Measurements from ENCODE around the gene PROX1.

PROX1 gene

GRCh38 chr1:214018386-214019268 is 30.9 kb downstream of the PROX1 start:
- in situ Hi-C loops (cut with MboI; ENCODE audit: low sequenced_read_pairs): no loop called here

DNA sequence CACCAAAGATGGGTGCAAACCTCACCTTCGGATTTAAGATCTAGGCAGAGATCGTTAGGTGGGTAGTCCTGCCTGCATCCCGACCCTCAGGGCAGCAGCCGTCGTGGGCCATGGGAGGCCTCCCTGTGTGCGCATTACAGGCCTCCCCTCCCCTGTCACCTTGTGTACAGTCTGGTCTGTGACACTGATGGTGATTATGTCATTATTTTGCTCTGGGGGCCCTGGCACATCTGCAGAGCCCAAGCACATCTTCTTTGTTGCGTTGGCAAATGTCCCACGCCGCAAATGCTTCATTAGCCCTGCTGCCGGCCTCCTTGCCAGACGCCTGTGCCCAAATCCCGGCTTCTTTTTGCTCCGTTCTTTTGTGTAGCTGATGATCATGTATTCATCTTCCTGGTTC is 31.7 kb downstream of the PROX1 start:
- in situ Hi-C loops (cut with MboI; ENCODE audit: low sequenced_read_pairs): no loop called here

DNA sequence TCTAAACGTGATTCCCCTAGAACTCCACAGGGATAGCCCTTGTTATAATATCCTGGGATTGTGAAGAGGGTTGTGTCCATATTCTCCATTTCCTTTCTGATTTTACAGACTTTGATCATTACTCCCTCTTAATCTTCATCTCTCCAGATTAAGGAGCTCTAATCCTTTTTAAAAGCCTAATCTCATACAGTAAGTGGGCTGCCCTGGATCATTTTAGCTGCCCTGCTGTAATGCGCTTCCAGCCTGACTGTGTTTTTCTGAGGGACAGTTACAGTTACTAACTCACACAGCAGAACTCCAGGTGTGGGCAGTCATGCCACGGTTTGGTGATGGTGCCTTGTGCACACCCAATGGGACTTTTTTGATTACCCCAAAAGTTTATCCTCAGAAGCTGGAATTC is 33.5 kb downstream of the PROX1 start:
- in situ Hi-C loops (cut with MboI; ENCODE audit: low sequenced_read_pairs): no loop called here

DNA sequence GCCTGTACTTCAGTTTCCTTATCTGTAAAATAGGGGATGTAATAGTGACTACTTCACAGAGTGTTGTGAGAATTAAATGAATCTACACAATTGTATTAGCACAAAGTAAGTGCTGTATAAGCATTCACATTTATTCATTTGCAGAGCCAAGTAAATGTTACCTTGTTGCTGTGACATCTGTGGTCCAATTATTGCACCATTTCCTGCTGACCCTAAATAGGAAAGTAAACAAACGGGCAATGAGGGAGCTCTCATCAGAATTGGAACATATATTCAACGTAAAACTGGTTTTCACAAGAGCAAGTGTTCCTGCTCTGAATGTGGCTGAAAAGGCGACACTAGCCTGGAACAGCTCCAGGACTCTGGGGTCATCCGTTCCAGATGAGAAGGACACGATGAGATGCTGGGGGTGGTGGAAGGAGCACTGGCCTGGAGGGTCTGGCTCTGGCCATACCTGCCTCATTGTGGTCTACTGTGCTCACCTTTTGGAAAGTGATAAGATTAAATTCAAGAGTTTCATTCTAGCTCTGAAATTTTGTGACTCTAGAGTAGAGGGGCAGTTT is 34.5 kb downstream of the PROX1 start:
- in situ Hi-C loops (cut with MboI; ENCODE audit: low sequenced_read_pairs): no loop called here

- in situ Hi-C loops (cut with MboI; ENCODE audit: low sequenced_read_pairs): no loop called here
Observed at GRCh38 chr1:214022810-214023425, 35.1 kb downstream of the PROX1 start.

- in situ Hi-C loops (cut with MboI; ENCODE audit: low sequenced_read_pairs): no loop called here
Observed at GRCh38 chr1:214026985-214027384, 39.2 kb downstream of the PROX1 start.

DNA sequence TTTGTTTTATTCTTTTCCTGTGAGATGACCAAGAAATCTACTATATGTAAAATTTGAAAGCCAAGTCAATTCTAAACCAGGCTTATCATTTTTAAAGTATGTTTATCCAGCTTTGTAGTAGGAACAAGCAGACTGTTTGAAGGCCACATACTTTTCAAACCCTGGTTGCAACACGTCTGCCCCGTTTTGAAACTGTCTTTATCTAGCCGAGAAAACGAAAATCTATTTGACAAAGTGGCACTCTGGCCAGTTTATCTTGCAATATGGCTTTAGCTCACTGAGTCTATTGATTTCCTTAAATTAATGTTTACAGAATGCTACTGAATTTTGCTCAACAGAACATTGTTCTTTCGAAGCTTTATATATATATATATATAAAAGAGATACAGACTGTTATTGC is 39.7 kb downstream of the PROX1 start:
- in situ Hi-C loops (cut with MboI; ENCODE audit: low sequenced_read_pairs): no loop called here

DNA sequence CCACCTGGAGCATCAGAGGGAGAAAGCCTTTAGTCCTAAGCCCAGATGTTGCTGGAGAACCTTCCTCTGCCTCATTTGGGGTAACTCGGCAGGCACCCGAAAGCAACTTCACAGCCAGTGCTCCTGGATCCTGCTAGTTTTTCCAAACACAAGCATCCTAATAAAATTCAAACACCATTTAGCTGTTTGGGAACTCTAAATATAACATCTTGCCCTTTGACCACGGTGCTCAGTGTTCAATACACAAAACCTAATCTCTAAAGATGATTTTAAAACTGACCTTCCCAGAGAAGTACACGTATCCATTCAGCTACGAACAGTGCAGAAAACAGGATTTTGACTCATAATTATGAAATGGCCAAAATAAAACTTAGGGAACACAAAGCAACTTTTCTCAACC is 40.3 kb downstream of the PROX1 start:
- in situ Hi-C loops (cut with MboI; ENCODE audit: low sequenced_read_pairs): no loop called here

DNA sequence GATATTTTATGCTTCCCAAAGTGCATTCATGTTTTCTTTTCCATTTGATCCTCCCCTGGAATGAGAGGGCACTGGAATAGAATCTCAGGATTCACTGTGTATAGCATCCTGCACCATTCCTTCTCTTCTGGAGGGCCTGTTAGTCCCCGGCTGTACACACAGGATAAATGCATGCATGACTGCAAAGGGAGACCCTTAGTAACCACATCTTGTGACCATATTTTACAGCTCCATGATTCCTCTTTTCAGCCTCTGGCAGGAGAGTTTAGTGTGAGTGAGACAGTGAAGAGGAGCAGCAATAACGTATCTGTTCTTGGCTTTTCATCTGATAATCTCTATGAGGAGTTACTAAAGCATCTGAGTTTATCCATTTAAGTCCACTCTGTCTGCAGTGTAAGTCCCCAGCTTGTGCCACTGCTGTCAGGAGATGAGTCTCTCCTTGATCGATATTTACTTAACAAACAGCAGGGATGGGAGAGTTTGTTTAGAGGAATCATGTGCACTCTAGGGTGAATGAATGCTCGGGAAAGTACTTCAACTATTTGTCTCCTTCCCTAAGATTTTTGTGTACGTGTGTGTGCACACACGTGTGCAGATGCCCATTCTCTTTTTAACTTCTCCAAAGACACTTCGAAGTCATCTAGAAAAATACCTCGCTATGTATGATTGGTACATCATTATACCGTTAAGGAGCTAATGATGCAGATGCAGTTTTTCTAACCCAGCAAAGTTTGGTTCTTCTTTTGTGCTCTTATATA is 41.1 kb downstream of the PROX1 start:
- in situ Hi-C loops (cut with MboI; ENCODE audit: low sequenced_read_pairs): no loop called here

- in situ Hi-C loops (cut with MboI; ENCODE audit: low sequenced_read_pairs): no loop called here
Observed at GRCh38 chr1:214029796-214030195, 42.0 kb downstream of the PROX1 start.

- in situ Hi-C loops (cut with MboI; ENCODE audit: low sequenced_read_pairs): no loop called here
Observed at GRCh38 chr1:214031267-214031650, 43.5 kb downstream of the PROX1 start.

- in situ Hi-C loops (cut with MboI; ENCODE audit: low sequenced_read_pairs): no loop called here
Observed at GRCh38 chr1:214037468-214037867, 49.7 kb downstream of the PROX1 start.

DNA sequence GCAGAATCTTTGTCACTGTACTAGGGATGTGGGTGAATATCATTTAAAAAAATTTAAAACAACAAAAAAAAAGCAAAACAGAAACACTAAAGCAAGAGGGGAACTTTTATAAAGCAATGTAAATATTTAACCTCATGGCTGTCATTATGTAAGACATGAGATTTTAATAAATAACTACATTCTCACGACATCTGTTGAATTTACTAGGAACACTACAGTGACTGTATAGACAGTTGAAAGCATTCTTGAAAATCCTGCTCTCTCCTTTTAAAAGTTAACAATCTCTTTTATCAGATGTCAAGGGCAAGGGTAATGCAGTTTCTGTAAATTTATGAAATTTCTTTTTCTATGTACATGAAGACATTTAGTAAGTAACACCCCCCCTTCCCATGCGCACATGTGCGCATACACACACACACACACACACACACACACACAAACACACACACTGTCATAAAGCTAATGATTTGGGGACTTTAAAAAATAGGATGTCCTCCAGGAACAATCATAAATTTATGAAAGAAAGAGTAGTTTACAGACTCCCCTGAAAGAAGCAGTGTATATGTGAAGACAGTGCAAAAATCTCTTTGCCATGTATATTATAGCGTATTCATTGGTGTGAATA is 51.7 kb downstream of the PROX1 start:
- in situ Hi-C loops (cut with MboI; ENCODE audit: low sequenced_read_pairs): no loop called here

- in situ Hi-C loops (cut with MboI; ENCODE audit: low sequenced_read_pairs): no loop called here
Observed at GRCh38 chr1:214043167-214043566, 55.4 kb downstream of the PROX1 start.

DNA sequence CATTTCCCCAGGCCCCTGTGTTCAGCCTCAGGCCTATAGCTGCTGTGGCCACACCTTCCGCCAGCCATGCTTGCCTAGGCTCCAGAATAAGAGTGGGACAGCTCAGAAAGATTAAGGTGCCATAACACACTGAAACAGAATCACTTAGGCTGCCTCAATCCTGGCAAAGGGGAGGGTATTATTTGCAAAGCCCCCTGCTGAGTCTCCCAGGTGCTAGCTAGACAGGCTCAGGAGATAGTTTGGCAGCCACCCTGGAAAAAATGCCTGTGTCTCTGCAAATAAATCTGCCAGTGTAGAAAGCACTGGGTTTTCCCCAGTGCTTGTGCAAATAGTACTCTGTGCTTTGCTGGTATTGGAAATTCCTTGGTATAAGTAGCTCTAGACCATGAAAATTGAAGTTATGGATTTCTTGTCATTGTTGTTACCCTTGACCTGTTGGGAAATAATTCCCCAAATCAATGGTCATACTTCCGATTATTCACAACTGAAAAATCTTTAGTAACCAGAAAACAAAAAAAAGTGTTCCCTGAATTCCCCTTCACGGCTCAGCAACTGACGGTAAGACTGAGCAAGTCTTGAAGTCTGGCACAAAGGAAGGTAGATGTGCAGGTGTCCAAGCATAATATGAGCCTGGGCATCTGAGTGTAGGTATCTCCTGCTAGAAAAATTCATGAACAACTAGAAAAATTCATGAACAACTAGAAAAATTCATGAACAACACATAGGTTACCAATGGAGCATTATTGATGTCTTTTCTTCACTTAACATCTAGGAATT is 56.9 kb downstream of the PROX1 start:
- in situ Hi-C loops (cut with MboI; ENCODE audit: low sequenced_read_pairs): no loop called here

DNA sequence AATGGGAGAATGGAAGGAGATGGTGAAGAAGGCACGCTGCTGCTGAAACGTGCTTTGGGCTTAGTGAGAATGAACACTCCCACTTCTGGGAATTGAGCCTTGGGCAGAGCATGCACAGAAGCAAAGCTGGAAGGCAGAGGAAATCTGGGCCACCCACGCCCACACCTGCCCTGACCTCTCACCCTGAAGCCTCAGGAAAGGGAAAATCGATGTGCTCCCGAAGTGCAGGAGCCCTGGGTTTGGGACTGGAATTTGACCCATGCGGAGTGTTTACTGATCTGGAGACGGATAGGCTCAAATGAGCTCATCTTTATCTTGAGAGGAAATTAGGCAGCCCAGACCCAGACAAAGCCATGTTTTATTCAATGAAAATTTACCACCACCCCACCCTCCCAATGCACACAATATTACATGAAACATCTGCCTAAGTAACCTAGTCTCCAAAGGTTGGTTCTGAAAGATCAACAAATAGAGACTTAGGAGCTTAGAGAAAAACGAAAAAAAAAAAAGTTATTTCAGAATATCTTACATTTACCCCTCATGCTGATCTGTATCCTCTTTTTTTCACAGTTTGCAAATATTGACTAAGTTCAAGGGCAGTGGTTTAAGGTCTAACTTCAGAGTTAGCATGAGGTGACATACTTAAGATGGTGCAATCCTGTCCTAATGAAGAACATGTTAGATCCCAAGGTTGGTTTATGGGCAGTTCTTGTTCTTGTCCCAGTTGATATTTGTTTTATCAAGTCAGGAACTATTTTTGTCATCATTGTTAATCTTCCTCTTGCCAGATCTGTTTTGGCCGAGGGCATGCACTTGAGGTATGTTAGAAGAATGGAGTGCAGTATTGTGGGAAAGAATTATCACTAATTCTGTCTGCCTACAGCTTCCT is 63.0 kb downstream of the PROX1 start:
- in situ Hi-C loops (cut with MboI; ENCODE audit: low sequenced_read_pairs): no loop called here

GRCh38 chr1:214051786-214052185 is 64.0 kb downstream of the PROX1 start:
- in situ Hi-C loops (cut with MboI; ENCODE audit: low sequenced_read_pairs): no loop called here

- in situ Hi-C loops (cut with MboI; ENCODE audit: low sequenced_read_pairs): no loop called here
Observed at GRCh38 chr1:214058076-214058475, 70.3 kb downstream of the PROX1 start.

DNA sequence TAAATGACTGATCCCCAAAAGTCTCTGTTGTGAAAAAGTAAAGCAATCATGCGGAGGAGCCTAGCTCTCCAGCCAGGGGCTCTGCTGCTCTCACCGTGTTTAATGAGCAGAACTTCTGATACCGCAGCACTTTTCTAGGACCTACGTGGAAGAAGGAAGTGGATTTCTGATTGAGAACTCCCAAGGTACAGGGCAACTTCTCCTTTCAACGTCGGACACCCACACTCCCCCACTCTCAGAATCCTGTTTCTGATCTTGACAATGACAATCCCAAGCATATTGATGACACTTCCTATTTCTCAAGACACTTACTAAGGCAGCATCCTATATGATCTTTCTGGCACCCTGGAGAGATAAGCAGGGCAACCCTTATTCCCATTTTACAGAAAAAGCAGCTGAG is 78.4 kb downstream of the PROX1 start:
- in situ Hi-C loops (cut with MboI; ENCODE audit: low sequenced_read_pairs): no loop called here
